ENCODE data around the gene CBFA2T2. TPM values are rescaled to one million over a fixed set of nuclear protein-coding genes. Genes with fewer than 3 reads are reported as not detected.
"Not testable (repeated sequence)": the region's sequence is repeated elsewhere in the genome, so short reads cannot be mapped to it uniquely, and the experiment has no call there.

The CBFA2T2 gene
- total and polyA plus RNA-seq, 8 donors, result 2.9 to 29.9 (median 12.0) TPM

DNA sequence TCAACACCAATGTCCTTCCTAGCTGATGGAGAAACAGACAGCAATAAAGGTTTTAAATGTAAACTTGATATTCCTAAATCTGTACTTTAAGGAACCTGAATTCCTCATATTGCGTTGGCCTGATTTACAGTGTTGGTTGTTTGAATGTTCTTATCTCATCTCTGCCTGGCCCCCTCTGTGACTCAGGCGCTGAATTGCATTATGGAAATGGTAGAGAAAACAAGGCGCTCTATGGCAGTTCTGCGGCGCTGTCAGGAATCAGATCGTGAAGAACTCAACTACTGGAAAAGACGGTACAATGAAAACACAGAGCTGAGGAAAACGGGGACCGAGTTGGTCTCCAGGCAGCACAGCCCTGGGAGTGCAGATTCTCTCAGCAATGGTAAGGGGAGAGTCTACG lies 139.6 kb downstream of the CBFA2T2 start:
- WGBS, 5 donors, result 94 to 96% (median 95%) methylated on average over 10 of the region's 10 CpGs
- H3K27ac ChIP-seq, result no peak overlapping the region
- H3K36me3 ChIP-seq, result peaks cover 30 to 98% (median 97%) of the 10 kb centered on the region in 4 donors
- no peaks in the 10 kb centered on the region for H3K9me3 ChIP-seq
- no peaks in the 10 kb centered on the region for H3K27me3 ChIP-seq
- no peak overlapping the region for H3K4me3 ChIP-seq
- no peak for TF ChIP-seq EP300 (IDR thresholded peaks at IDR 0.05)
- no peak for TF ChIP-seq POLR2AphosphoS5 (IDR thresholded peaks at IDR 0.05)
- TF ChIP-seq, protein P1, sequence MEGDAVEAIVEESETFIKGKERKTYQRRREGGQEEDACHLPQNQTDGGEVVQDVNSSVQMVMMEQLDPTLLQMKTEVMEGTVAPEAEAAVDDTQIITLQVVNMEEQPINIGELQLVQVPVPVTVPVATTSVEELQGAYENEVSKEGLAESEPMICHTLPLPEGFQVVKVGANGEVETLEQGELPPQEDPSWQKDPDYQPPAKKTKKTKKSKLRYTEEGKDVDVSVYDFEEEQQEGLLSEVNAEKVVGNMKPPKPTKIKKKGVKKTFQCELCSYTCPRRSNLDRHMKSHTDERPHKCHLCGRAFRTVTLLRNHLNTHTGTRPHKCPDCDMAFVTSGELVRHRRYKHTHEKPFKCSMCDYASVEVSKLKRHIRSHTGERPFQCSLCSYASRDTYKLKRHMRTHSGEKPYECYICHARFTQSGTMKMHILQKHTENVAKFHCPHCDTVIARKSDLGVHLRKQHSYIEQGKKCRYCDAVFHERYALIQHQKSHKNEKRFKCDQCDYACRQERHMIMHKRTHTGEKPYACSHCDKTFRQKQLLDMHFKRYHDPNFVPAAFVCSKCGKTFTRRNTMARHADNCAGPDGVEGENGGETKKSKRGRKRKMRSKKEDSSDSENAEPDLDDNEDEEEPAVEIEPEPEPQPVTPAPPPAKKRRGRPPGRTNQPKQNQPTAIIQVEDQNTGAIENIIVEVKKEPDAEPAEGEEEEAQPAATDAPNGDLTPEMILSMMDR (IDR thresholded peaks at IDR 0.05), result no peak
- no peak for TF ChIP-seq POLR2A (IDR thresholded peaks at IDR 0.05)
- DNase-seq, result no peak
- H3K4me1 ChIP-seq, result no peaks in the 10 kb centered on the region
- intact Hi-C loops (cut with DNase I; ENCODE audit: low total_unique reads), result no loop called here

GRCh38 chr20:33629979-33630378 lies 140.1 kb downstream of the CBFA2T2 start:
- Histone ChIP-seq H3K27ac (no peak overlapping the region), H3K4me1 (no peaks in the 10 kb centered on the region), H3K36me3 (peaks cover 30 to 94% (median 93%) of the 10 kb centered on the region in 4 donors), H3K9me3 (no peaks in the 10 kb centered on the region), H3K27me3 (no peaks in the 10 kb centered on the region), H3K4me3 (no peak overlapping the region)
- TF ChIP-seq POLR2AphosphoS5 (IDR thresholded peaks at IDR 0.05) (no peak), EP300 (IDR thresholded peaks at IDR 0.05) (no peak), POLR2A (IDR thresholded peaks at IDR 0.05) (no peak)
- TF ChIP-seq, protein P1 (IDR thresholded peaks at IDR 0.05), result no peak
- no peak for DNase-seq
- 89 to 97% (median 96%) methylated on average over 5 of the region's 5 CpGs for WGBS, 5 donors
- intact Hi-C loops (cut with DNase I; ENCODE audit: low total_unique reads), result no loop called here

GRCh38 chr20:33630507-33630906 lies 140.6 kb downstream of the CBFA2T2 start:
- TF ChIP-seq POLR2A (IDR thresholded peaks at IDR 0.05) (no peak), EP300 (IDR thresholded peaks at IDR 0.05) (no peak), POLR2AphosphoS5 (IDR thresholded peaks at IDR 0.05) (no peak)
- TF ChIP-seq, protein P1 (IDR thresholded peaks at IDR 0.05), result no peak
- Histone ChIP-seq H3K27me3 (no peaks in the 10 kb centered on the region), H3K36me3 (peaks cover 30 to 94% (median 93%) of the 10 kb centered on the region in 4 donors), H3K4me1 (no peaks in the 10 kb centered on the region), H3K27ac (no peak overlapping the region), H3K9me3 (no peaks in the 10 kb centered on the region), H3K4me3 (no peak overlapping the region)
- WGBS, 5 donors, result 87 to 95% (median 92%) methylated on average over 4 of the region's 4 CpGs
- intact Hi-C loops (cut with DNase I; ENCODE audit: low total_unique reads), result no loop called here
- no peak for DNase-seq

DNA sequence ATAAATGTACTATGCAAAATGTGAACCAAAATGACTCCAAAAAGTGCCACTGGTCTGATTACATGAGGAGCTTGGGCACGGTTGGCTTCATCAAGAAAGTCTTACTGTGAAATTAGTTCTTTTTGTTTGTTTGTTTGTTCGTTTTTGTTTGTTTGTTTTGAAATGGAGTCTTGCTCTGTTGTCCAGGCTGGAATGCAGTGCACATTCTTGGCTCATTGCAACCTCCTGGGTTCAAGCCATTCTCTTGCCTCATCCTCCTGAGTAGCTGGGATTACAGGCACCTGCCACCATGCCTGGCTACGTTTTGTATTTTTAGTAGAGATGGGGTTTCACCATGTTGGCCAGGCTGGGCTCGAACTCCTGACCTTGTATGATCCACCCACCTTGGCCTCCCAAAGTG lies 142.0 kb downstream of the CBFA2T2 start:
- WGBS, 5 donors, result 79 to 83% (median 82%) methylated on average over 4 of the region's 4 CpGs
- DNase-seq; H3K4me1 ChIP-seq; intact Hi-C loops (cut with DNase I; ENCODE audit: low total_unique reads); H3K27ac ChIP-seq; H3K27me3 ChIP-seq; H3K4me3 ChIP-seq; H3K9me3 ChIP-seq: not testable (repeated sequence)
- H3K36me3 ChIP-seq, result peaks cover 33 to 94% (median 90%) of the 10 kb centered on the region in 4 donors

DNA sequence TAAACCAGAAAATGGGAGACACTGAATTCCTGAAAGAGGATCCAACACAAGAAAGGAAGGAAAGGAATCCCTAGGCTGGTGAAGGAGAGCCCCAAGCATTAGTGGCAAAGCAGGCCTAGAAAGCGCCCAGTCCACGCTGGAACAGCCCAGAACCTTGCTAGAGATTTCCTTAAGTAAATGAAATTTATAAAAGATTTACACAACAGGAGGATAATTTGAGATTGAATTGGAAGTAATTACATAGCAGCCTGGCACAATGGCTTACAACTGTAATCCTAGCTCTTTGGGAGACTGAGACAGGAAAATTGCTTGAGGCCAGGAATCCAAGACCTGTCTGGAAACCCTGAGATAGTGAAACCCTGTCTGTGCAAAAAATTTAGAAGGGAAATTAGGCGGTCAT lies 145.4 kb downstream of the CBFA2T2 start:
- DNase-seq, result no peak
- H3K4me1 ChIP-seq, result no peaks in the 10 kb centered on the region
- intact Hi-C loops (cut with DNase I; ENCODE audit: low total_unique reads), result no loop called here
- TF ChIP-seq EP300 (IDR thresholded peaks at IDR 0.05) (no peak), POLR2A (IDR thresholded peaks at IDR 0.05) (no peak), POLR2AphosphoS5 (IDR thresholded peaks at IDR 0.05) (no peak)
- TF ChIP-seq, protein P1 (IDR thresholded peaks at IDR 0.05), result no peak
- no peak overlapping the region for H3K27ac ChIP-seq
- H3K36me3 ChIP-seq, result peaks cover 23 to 95% (median 90%) of the 10 kb centered on the region in 4 donors
- no peaks in the 10 kb centered on the region for H3K9me3 ChIP-seq
- 94 to 98% (median 97%) methylated on average over 3 of the region's 3 CpGs for WGBS, 5 donors
- no peak overlapping the region for H3K4me3 ChIP-seq
- no peaks in the 10 kb centered on the region for H3K27me3 ChIP-seq

Measured in stomach (tissue), 9 donors.